GM18868 (cell line): ENCODE data around the gene SIRPA.

Experiments used
- ATAC-seq: cut with Tn5 transposase; IDR thresholded peaks from one replicate; pipeline ENCODE4 v1.9.1; 2021; ENCODE audit warnings: mild to moderate bottlenecking, moderate library complexity; ENCODE audit not compliant: unreplicated experiment

The SIRPA gene

GRCh38 chr20:1928782-1929181 is 33.6 kb downstream of the SIRPA start:
- no peak for ATAC-seq

GRCh38 chr20:1929460-1929859 is 34.3 kb downstream of the SIRPA start:
- no peak for ATAC-seq

GRCh38 chr20:1930165-1930564 is 35.0 kb downstream of the SIRPA start:
- ATAC-seq, result no peak

- no peak for ATAC-seq
Measured at GRCh38 chr20:1931830-1932229, 36.6 kb downstream of the SIRPA start.

- no peak for ATAC-seq
Measured at GRCh38 chr20:1932971-1933370, 37.8 kb downstream of the SIRPA start.

- no peak for ATAC-seq
Measured at GRCh38 chr20:1933465-1933870, 38.3 kb downstream of the SIRPA start.

- no peak for ATAC-seq
Measured at GRCh38 chr20:1934156-1934555, 38.9 kb downstream of the SIRPA start.

- no peak for ATAC-seq
Measured at GRCh38 chr20:1934721-1935573, 39.7 kb downstream of the SIRPA start.

GRCh38 chr20:1935696-1936366 is 40.6 kb downstream of the SIRPA start:
- no peak for ATAC-seq

- ATAC-seq, result no peak
Measured at GRCh38 chr20:1937316-1937976, 42.2 kb downstream of the SIRPA start.

GRCh38 chr20:1938464-1939269 is 43.5 kb downstream of the SIRPA start:
- no peak for ATAC-seq

GRCh38 chr20:1939270-1939595 is 44.0 kb downstream of the SIRPA start:
- ATAC-seq, result no peak

GRCh38 chr20:1940581-1940980 is 45.4 kb downstream of the SIRPA start:
- ATAC-seq, result no peak

GRCh38 chr20:1941226-1941625 is 46.0 kb downstream of the SIRPA start:
- no peak for ATAC-seq

- no peak for ATAC-seq
Measured at GRCh38 chr20:1942061-1942460, 46.9 kb downstream of the SIRPA start.

- ATAC-seq, result no peak
Measured at GRCh38 chr20:1942486-1943274, 47.5 kb downstream of the SIRPA start.

- ATAC-seq, result no peak
Measured at GRCh38 chr20:1943275-1944002, 48.2 kb downstream of the SIRPA start.

GRCh38 chr20:1944345-1945091 is 49.3 kb downstream of the SIRPA start:
- ATAC-seq, result no peak

- ATAC-seq, result no peak
Measured at GRCh38 chr20:1945134-1945618, 50.0 kb downstream of the SIRPA start.
